ENCODE measurements around the gene ARL3. TPM values are rescaled to one million over a fixed set of nuclear protein-coding genes. Genes with fewer than 3 reads are reported as not detected.

ARL3 gene
- total RNA-seq, 1 experiment from 2014 or later, result 16.5 TPM

GRCh38 chr10:102681696-102682095, 32.5 kb downstream of the ARL3 start:
- no peaks in the 10 kb centered on the region for H3K9me3 Mint-ChIP-seq
- Histone ChIP-seq H3K4ac (ENCODE audit: low read depth, low read length) (no peak overlapping the region), H3K79me1 (ENCODE audit: insufficient read depth, low read depth, low read length, poor library complexity, severe bottlenecking) (no peaks in the 10 kb centered on the region), H2BK5ac (ENCODE audit: insufficient read length, low read length) (no peak overlapping the region), H3K9ac (ENCODE audit: extremely low read depth, insufficient read length, low read length) (no peak overlapping the region), H3K18ac (ENCODE audit: insufficient read length, low read depth, low read length) (no peak overlapping the region), H4K8ac (replicated peaks; ENCODE audit: insufficient read length, low read depth, low read length) (no peak overlapping the region), H2AK5ac (ENCODE audit: insufficient read length, low read length) (no peak overlapping the region), H4K91ac (ENCODE audit: insufficient read length, low read depth, low read length) (no peak overlapping the region), H2BK120ac (ENCODE audit: low read depth, low read length, poor library complexity, severe bottlenecking) (no peak overlapping the region), H3K14ac (ENCODE audit: insufficient read depth, low read length) (no peak overlapping the region), H2AFZ (ENCODE audit: low read length) (no peak overlapping the region), H3K79me2 (ENCODE audit: insufficient read depth, low read length) (no peaks in the 10 kb centered on the region), H3K27me3 (ENCODE audit: insufficient read depth, low read length) (no peaks in the 10 kb centered on the region), H3K23ac (ENCODE audit: insufficient read length, low read depth, low read length) (no peak overlapping the region), H3K4me1 (ENCODE audit: insufficient read depth, low read length) (no peaks in the 10 kb centered on the region; the same call in 1 of the 2 replicates), H4K20me1 (ENCODE audit: control insufficient read depth, insufficient read depth, insufficient read length) (no peaks in the 10 kb centered on the region), H2BK15ac (ENCODE audit: low read depth, low read length) (no peak overlapping the region), H3T11ph (ENCODE audit: low read length) (no peak overlapping the region), H4K5ac (ENCODE audit: insufficient read length, low read depth, low read length) (no peak overlapping the region), H3K27ac (ENCODE audit: insufficient read length, low read depth, low read length) (no peak overlapping the region), H3K4me2 (ENCODE audit: insufficient read depth, insufficient read length, low read length) (no peak overlapping the region), H3K9me3 (ENCODE audit: control insufficient read depth, low read depth, low read length) (no peaks in the 10 kb centered on the region), H2BK20ac (ENCODE audit: low read depth, low read length, poor library complexity, severe bottlenecking) (no peak overlapping the region), H3K23me2 (ENCODE audit: insufficient read length, low read depth, low read length, poor library complexity, severe bottlenecking) (no peaks in the 10 kb centered on the region), H2BK12ac (ENCODE audit: insufficient read length, low read depth, low read length) (no peak overlapping the region), H3K56ac (ENCODE audit: insufficient read length, low read depth, low read length) (no peak overlapping the region)
- no peak overlapping the region for H3K4me3 Mint-ChIP-seq
- H3K27ac Mint-ChIP-seq, result no peak overlapping the region
- H3K4me1 Mint-ChIP-seq, result peaks cover 29 to 35% of the 10 kb centered on the region in 2 experiments
- H3K36me3 Mint-ChIP-seq (ENCODE audit: insufficient read depth in 1 of 3, low read depth in 3 of 3), result peaks cover 16 to 39% (median 34%) of the 10 kb centered on the region in 3 experiments; a peak in 6 of 7 replicates
- TF ChIP-seq CTCF (conservative IDR thresholded peaks at IDR 0.05), result no peak
- H3K27me3 Mint-ChIP-seq (ENCODE audit: low read depth), result no peaks in the 10 kb centered on the region
- DNase-seq, result no peak
- no CpG with 5 or more reads among the region's 5 CpGs for WGBS (ENCODE audit: extremely low coverage, insufficient read length, low lambda C conversion rate)
